Breast epithelium (tissue), 4 donors: ENCODE measurements around the gene CCDC70. TPM values are rescaled to one million over a fixed set of nuclear protein-coding genes. Genes with fewer than 3 reads are reported as not detected.
"Not testable (repeated sequence)": the region's sequence is repeated elsewhere in the genome, so short reads cannot be mapped to it uniquely, and the experiment has no call there.

Experiments used
- DNase-seq, 2 donors: peaks; one replicate each; pipeline ENCODE4 v3.0.0-alpha.2; 2019; ENCODE audit warnings: low spot score in 2 of 2
- H3K27ac ChIP-seq, 2 donors: fragments of 200-600 bp; sonication (generic) in 1 of 2; one replicate each; pipeline ENCODE4 v1.5.1; 2016 to 2019; ENCODE audit warnings: mild to moderate bottlenecking in 1 of 2
- H3K27me3 ChIP-seq, 2 donors: fragments of 200-600 bp; sonication (generic) in 1 of 2; one replicate each; pipeline versions ENCODE4 v1.5.1 to v1.6.0; 2017 to 2019; ENCODE audit warnings: control low read depth in 1 of 2, mild to moderate bottlenecking in 1 of 2
- H3K36me3 ChIP-seq: fragments of 200-600 bp; one replicate; pipeline ENCODE4 v1.5.1; 2019
- H3K4me1 ChIP-seq, 2 donors: fragments of 200-600 bp; sonication (generic); one replicate each; pipeline ENCODE4 v1.5.1; 2016 to 2019; ENCODE audit warnings: control low read depth in 1 of 2
- H3K4me3 ChIP-seq, 3 donors: fragments of 200-600 bp; sonication (generic); 1 replicate in 2 of 3; 2 replicates in 1 of 3; pipeline ENCODE4 v1.5.1; 2016 to 2019; ENCODE audit warnings: mild to moderate bottlenecking in 3 of 3, moderate library complexity in 2 of 3
- H3K9me3 ChIP-seq, 2 donors: fragments of 200-600 bp; sonication (generic) in 1 of 2; one replicate each; pipeline ENCODE4 v1.5.1; 2016 to 2019; ENCODE audit warnings: control low read depth in 1 of 2
- CTCF ChIP-seq, 3 donors: fragments of 450-650 bp; IDR thresholded peaks; one replicate each; pipeline ENCODE4 v1.5.1; 2016 to 2017; ENCODE audit warnings: antibody characterized with exemption in 3 of 3, mild to moderate bottlenecking in 3 of 3, moderate library complexity in 3 of 3
- POLR2A ChIP-seq: fragments of 450-650 bp; IDR thresholded peaks from one replicate; pipeline ENCODE4 v1.6.1; 2016; ENCODE audit warnings: antibody characterized with exemption, mild to moderate bottlenecking, moderate library complexity
- POLR2AphosphoS5 ChIP-seq, 3 donors: sonication (generic); formaldehyde crosslinking; IDR thresholded peaks; one replicate each; pipeline ENCODE4 v1.6.1; 2017; ENCODE audit warnings: antibody characterized with exemption in 3 of 3
- intact Hi-C: fragments of 100-400 bp; cut with DNase I; formaldehyde crosslinking; loops from one replicate; pipeline ENCODE4 v1.15.1; 2023; ENCODE audit warnings: low total_unique reads
- total RNA-seq, 3 donors: library from RNA; depleted of rRNA; stranded (reverse); fragments of >200 nt; gene quantifications; one replicate each; pipeline ENCODE4 v1.1.0, GENCODE V29; 2016

CCDC70 gene
- total RNA-seq, 3 donors from 2014 or later = not detected

- no peak for TF ChIP-seq POLR2AphosphoS5 (IDR thresholded peaks at IDR 0.05)
- no peak for TF ChIP-seq CTCF (IDR thresholded peaks at IDR 0.05)
- no peak for TF ChIP-seq POLR2A
These were observed 45.4 kb downstream of the CCDC70 start for GRCh38 chr13:51907040-51907732.

GRCh38 chr13:51909265-51909664 lies 47.5 kb downstream of the CCDC70 start:
- H3K27me3 ChIP-seq, H3K27ac ChIP-seq, H3K9me3 ChIP-seq, intact Hi-C loops, H3K36me3 ChIP-seq, H3K4me1 ChIP-seq, DNase-seq, H3K4me3 ChIP-seq: not testable (repeated sequence)

More at GRCh38 chr13:51907040-51907732, 45.4 kb downstream of the CCDC70 start:
- Histone ChIP-seq H3K27me3 (no peaks in the 10 kb centered on the region), H3K36me3 (no peaks in the 10 kb centered on the region), H3K27ac (peak overlapping the region in 1 of 2 donors; percentile 8), H3K4me3 (no peak overlapping the region), H3K4me1 (no peaks in the 10 kb centered on the region), H3K9me3 (no peaks in the 10 kb centered on the region)
- DNase-seq = no peak
- intact Hi-C loops = no loop called here

GRCh38 chr13:51910508-51910907 lies 48.7 kb downstream of the CCDC70 start:
- Histone ChIP-seq H3K9me3 (no peaks in the 10 kb centered on the region), H3K4me3 (no peak overlapping the region), H3K27me3 (no peaks in the 10 kb centered on the region), H3K36me3 (no peaks in the 10 kb centered on the region), H3K4me1 (no peaks in the 10 kb centered on the region), H3K27ac (no peak overlapping the region)
- intact Hi-C loops = no loop called here
- TF ChIP-seq POLR2AphosphoS5 (IDR thresholded peaks at IDR 0.05) = no peak
- TF ChIP-seq POLR2A = no peak
- no peak for TF ChIP-seq CTCF (IDR thresholded peaks at IDR 0.05)
- no peak for DNase-seq

- H3K27ac ChIP-seq = no peak overlapping the region
- H3K36me3 ChIP-seq = no peaks in the 10 kb centered on the region
- no peaks in the 10 kb centered on the region for H3K9me3 ChIP-seq
- TF ChIP-seq POLR2A = no peak
- TF ChIP-seq CTCF (IDR thresholded peaks at IDR 0.05) = peak in 2 of 3 donors; percentile 26 to 41
- H3K4me3 ChIP-seq = no peak overlapping the region
- H3K27me3 ChIP-seq = no peaks in the 10 kb centered on the region
- DNase-seq = peak in 1 of 2 donors; percentile 28
- no peaks in the 10 kb centered on the region for H3K4me1 ChIP-seq
- intact Hi-C loops = no loop called here
These were observed 50.3 kb downstream of the CCDC70 start for GRCh38 chr13:51912091-51912490.

- no peak for DNase-seq
- no peak overlapping the region for H3K4me3 ChIP-seq
- intact Hi-C loops = no loop called here
- H3K4me1 ChIP-seq = no peaks in the 10 kb centered on the region
- no peaks in the 10 kb centered on the region for H3K27me3 ChIP-seq
- TF ChIP-seq CTCF (IDR thresholded peaks at IDR 0.05) = no peak
- TF ChIP-seq POLR2AphosphoS5 (IDR thresholded peaks at IDR 0.05) = no peak
- no peak for TF ChIP-seq POLR2A
- no peaks in the 10 kb centered on the region for H3K9me3 ChIP-seq
- no peaks in the 10 kb centered on the region for H3K36me3 ChIP-seq
- no peak overlapping the region for H3K27ac ChIP-seq
These were observed 50.9 kb downstream of the CCDC70 start for GRCh38 chr13:51912511-51913225.
